ENCODE measurements around the gene ZNF22. TPM values are rescaled to one million over a fixed set of nuclear protein-coding genes. Genes with fewer than 3 reads are reported as not detected.

Gene ZNF22
- total and polyA plus RNA-seq, 2 of the 8 experiments (the other 6 are each of a cell fraction or from before 2014, with no cell fraction given) = 18.2 to 45.2 TPM

DNA sequence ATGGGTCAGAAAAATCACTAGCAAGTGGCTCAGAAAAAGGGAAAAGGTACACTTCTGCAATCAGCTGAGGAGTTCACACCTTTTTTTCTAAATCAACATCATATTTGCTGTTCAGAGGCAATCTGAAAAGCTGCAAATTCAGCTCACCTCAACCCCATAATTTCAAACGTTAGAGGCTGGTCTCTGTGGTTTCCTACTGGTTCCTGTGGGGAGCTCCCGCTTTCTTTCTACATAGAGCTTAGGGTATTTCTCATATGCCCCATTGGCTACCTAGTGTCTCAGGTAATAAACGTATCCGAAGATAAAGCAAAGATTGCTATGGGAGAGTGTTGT is 5.2 kb upstream of the ZNF22 start:
- no peak overlapping the region for H4K5ac ChIP-seq (ENCODE audit: insufficient read length, low read depth, low read length)
- H3K36me3 ChIP-seq (ENCODE audit: control insufficient read depth in 2 of 4, insufficient read depth in 4 of 4, low read length in 3 of 4) = peaks cover 0 to 3% (median 0%) of the 10 kb centered on the region in 4 experiments; a peak in 1 of 8 replicates
- no peak overlapping the region for H2BK15ac ChIP-seq (ENCODE audit: low read length)
- no peaks in the 10 kb centered on the region for H3K23me2 ChIP-seq (ENCODE audit: low read depth, low read length)
- no peak overlapping the region for H2BK12ac ChIP-seq (ENCODE audit: low read depth, low read length)
- H4K91ac ChIP-seq (replicated peaks; ENCODE audit: insufficient read length, low read length) = no peak overlapping the region
- TF ChIP-seq NANOG (IDR thresholded peaks at IDR 0.05; ENCODE audit: insufficient read depth, low read depth, low read length, poor library complexity, severe bottlenecking) = no peak
- TF ChIP-seq RBBP5 (IDR thresholded peaks at IDR 0.05; ENCODE audit: borderline replicate concordance, low read depth, low read length) = no peak
- no peak for TF ChIP-seq GABPA (IDR thresholded peaks at IDR 0.05; ENCODE audit: borderline replicate concordance, insufficient read depth, low read length)
- TF ChIP-seq, protein P1, sequence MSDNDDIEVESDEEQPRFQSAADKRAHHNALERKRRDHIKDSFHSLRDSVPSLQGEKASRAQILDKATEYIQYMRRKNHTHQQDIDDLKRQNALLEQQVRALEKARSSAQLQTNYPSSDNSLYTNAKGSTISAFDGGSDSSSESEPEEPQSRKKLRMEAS (IDR thresholded peaks at IDR 0.05) = no peak
- TF ChIP-seq, protein P2, sequence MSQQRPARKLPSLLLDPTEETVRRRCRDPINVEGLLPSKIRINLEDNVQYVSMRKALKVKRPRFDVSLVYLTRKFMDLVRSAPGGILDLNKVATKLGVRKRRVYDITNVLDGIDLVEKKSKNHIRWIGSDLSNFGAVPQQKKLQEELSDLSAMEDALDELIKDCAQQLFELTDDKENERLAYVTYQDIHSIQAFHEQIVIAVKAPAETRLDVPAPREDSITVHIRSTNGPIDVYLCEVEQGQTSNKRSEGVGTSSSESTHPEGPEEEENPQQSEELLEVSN (IDR thresholded peaks at IDR 0.05) = no peak
- TF ChIP-seq KDM4A (IDR thresholded peaks at IDR 0.05; ENCODE audit: low read depth, low read length, severe bottlenecking) = no peak
- no peak for TF ChIP-seq NRF1 (IDR thresholded peaks at IDR 0.05; ENCODE audit: low read depth, low read length)
- TF ChIP-seq EZH2 (IDR thresholded peaks at IDR 0.05; ENCODE audit: low read depth, low read length, severe bottlenecking) = no peak
- no peak for TF ChIP-seq PHF8 (conservative IDR thresholded peaks at IDR 0.05; ENCODE audit: low read depth, low read length)
- TF ChIP-seq SP4 (IDR thresholded peaks at IDR 0.05; ENCODE audit: low read length) = no peak
- no peak overlapping the region for H2AK5ac ChIP-seq (ENCODE audit: low read depth, low read length)
- H2BK5ac ChIP-seq (ENCODE audit: low read depth, low read length) = no peak overlapping the region
- no peak overlapping the region for H3K9ac ChIP-seq (replicated peaks in 1 of 4; ENCODE audit: extremely low read depth in 1 of 4, low read depth in 3 of 4, low read length in 3 of 4)
- H4K8ac ChIP-seq (ENCODE audit: extremely low read depth, insufficient read depth, low read length) = no peak overlapping the region
- no peak overlapping the region for H3K18ac ChIP-seq (ENCODE audit: extremely low read depth, low read length)
- no peak overlapping the region for H3K56ac ChIP-seq (replicated peaks; ENCODE audit: insufficient read length, low read depth, low read length)
- H3K79me2 ChIP-seq (ENCODE audit: control insufficient read depth in 1 of 2, insufficient read depth in 2 of 2, low read length in 2 of 2) = no peaks in the 10 kb centered on the region
- H4K20me1 ChIP-seq (replicated peaks in 1 of 2; ENCODE audit: control insufficient read depth in 1 of 2, insufficient read depth in 2 of 2, low read length in 2 of 2) = no peaks in the 10 kb centered on the region
- no peak overlapping the region for H3K14ac ChIP-seq (ENCODE audit: insufficient read length)
- POLR2A ChIA-PET (ENCODE audit: partially characterized antibody) = interaction anchor here (1.3 to 1.7 kb wide), 3 partner anchors 8 to 20 kb away, joined by 3 to 4 read pairs (median 4); no protein-coding TSS in a partner anchor
- no peak overlapping the region for H2BK20ac ChIP-seq (ENCODE audit: low read length)
- H3K79me1 ChIP-seq (ENCODE audit: low read depth, low read length) = no peaks in the 10 kb centered on the region; the same call in 1 of the 2 replicates
- H3K4me2 ChIP-seq (ENCODE audit: insufficient read depth in 1 of 2, low read depth in 2 of 2, low read length in 2 of 2) = no peak overlapping the region
- H3K4ac ChIP-seq (replicated peaks; ENCODE audit: insufficient read length, low read depth, low read length) = no peak overlapping the region
- FAIRE-seq (no peak), DNase-seq (ENCODE audit: low read depth in 1 of 2, low spot score in 2 of 2) (no peak)
- no peak overlapping the region for H3K27ac ChIP-seq (ENCODE audit: low read depth, low read length)
- no peaks in the 10 kb centered on the region for H3K9me3 ChIP-seq (ENCODE audit: insufficient read depth in 2 of 2, low read depth in 1 of 2, low read length in 1 of 2)
- CTCF ChIA-PET (ENCODE audit: partially characterized antibody) = interaction anchor here (0.8 to 8.7 kb wide), 7 partner anchors 10 to 67 kb away, joined by 3 to 84 read pairs (median 4); partner anchors contain the start of gene DEPP1
- 91% methylated on average over 4 of the region's 4 CpGs; no CpG with 5 or more reads in 1 of the 2 experiments for WGBS, 2 experiments (ENCODE audit: extremely low coverage in 1 of 2, insufficient coverage in 1 of 2, insufficient read length in 1 of 2, insufficient replicate concordance in 2 of 2, low coverage in 1 of 2, low lambda C conversion rate in 2 of 2, missing lambda C conversion rate in 1 of 2)
- H3K4me1 ChIP-seq (replicated peaks in 1 of 4; ENCODE audit: control insufficient read depth in 3 of 4, insufficient read depth in 4 of 4, low read length in 3 of 4) = peaks cover 7 to 27% (median 14%) of the 10 kb centered on the region in 4 experiments; a peak in 6 of 7 replicates
- no peak overlapping the region for H3K23ac ChIP-seq (ENCODE audit: insufficient read length)
- H2AFZ ChIP-seq (ENCODE audit: low read length) = no peak overlapping the region
- H3K4me3 ChIP-seq (ENCODE audit: extremely low read depth in 1 of 4, insufficient read depth in 2 of 4, low read depth in 3 of 4, low read length in 4 of 4) = no peak overlapping the region
- no peak overlapping the region for H2BK120ac ChIP-seq (replicated peaks; ENCODE audit: low read depth, low read length)
- peaks cover 0 to 4% (median 4%) of the 10 kb centered on the region in 4 experiments; a peak in 6 of 7 replicates for H3K27me3 ChIP-seq (replicated peaks in 1 of 4; ENCODE audit: control insufficient read depth in 3 of 4, extremely low read depth in 1 of 4, insufficient read depth in 3 of 4, low read length in 3 of 4)
